Fibroblast of skin of scalp (primary cell): ENCODE data around the gene SEC22A.

Experiments used
- DNase-seq: peaks from one replicate; pipeline ENCODE4 v3.0.0-alpha.2; 2013

The SEC22A gene

DNA sequence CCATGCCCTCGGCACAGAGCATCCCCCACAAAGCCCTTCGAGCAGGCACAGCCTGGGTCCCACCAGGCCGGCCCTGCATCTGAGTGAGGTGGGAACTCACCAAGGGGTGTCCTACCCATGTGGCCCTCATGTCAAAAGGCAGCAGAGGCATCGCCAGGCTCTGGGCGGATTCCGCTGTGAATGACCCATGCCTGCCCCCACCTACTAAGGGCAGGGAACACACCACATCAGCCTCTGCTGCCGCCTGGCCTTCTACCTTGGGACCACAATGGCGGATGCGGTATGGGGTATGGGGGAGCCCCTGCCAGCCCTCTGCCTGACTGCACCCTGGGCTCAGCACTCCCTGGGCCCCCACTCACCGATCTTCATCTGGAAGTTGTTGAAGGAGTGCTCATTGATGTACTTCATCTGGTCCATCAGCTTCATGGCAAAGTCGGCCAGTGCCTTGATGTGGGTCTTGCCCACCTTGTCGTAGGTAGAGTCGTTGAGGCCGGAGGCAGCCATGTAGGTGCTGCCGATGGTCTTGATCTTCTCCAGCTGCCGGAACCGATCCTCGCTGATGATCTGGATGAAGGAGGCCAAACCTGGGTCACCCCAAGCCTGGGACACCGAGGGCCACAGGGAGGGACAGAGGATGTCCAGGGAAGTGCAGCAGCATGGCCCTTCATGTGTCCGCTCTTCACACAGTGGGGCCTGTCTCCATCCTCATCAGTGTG lies 87.8 kb downstream of the SEC22A start:
- no peak for DNase-seq

DNA sequence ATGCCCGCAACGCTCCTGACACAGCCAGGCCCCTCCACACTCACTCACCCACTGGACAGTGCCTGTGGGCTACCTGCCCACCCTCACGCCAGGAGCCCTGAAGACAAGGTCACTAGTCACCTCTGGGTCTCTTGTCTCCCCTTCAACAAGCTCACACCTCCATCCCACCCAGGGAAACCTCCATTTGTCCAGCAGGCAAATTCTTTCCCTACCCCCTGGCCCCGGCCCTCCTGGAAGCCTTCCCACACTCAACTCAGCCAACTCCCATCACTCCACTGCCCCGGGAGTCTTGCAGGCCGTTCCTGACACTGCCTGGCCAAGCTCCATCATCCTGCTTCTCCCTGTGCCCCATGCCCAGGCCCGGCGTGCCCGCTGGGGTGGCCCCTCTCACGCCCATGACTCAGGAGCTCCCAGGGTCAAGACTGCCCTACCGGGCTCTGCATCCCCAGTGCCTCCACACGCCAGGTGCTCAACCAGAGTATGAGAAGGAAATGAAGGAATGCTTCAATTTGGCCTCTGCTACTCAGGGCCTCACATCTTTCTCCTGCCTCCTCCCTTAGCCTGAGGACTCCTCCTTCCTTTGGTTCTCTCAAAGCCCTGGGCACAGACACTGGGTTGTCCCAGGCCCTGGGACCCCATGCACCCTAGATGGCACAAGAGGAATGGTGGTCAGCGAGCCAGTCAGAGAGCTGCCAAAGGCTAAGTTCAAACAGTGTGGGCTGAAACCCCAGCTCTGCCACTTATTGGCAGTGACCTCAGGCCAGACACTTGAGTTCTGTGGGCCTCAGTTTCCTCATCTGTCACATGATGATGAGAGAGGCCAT lies 88.6 kb downstream of the SEC22A start:
- DNase-seq: no peak

DNA sequence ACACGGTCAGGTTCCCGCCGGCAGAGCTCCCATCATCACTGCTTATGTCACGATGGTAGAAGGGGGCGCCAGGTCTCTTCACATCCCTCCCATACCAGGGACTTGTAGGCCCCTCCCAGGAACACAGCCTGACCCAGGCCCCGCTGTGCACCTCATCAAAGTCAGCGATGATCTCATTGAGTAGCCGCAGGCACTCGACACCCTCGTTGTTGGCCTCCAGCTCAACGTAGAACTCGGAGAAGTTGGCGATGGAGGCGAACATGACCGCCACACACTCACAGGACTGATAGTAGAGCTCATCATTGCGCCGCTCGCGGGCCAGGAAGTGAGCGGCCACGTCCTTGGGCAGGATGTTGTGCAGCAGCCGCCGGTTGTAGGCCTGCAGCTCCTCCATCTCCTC lies 89.2 kb downstream of the SEC22A start:
- no peak for DNase-seq

DNA sequence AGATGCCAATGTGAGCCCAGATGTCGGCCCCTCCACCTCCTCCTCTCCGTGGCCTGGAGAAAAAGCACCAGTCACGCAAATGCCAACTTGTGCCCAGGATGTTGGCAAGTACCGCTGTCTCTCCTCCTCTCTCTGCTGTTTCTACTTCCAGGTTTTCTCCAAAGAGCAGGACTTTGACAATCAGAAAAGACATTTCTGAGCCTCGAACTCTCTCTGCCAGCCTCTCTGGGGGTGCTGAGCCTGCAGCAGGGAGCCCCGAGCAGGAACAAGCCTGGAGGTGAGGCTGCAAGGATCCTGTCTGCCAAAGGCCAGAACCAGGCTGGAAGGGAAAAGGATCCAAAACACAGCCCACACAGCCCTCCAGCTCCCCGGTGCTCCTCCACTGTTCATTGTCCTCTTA lies 89.7 kb downstream of the SEC22A start:
- DNase-seq: no peak

DNA sequence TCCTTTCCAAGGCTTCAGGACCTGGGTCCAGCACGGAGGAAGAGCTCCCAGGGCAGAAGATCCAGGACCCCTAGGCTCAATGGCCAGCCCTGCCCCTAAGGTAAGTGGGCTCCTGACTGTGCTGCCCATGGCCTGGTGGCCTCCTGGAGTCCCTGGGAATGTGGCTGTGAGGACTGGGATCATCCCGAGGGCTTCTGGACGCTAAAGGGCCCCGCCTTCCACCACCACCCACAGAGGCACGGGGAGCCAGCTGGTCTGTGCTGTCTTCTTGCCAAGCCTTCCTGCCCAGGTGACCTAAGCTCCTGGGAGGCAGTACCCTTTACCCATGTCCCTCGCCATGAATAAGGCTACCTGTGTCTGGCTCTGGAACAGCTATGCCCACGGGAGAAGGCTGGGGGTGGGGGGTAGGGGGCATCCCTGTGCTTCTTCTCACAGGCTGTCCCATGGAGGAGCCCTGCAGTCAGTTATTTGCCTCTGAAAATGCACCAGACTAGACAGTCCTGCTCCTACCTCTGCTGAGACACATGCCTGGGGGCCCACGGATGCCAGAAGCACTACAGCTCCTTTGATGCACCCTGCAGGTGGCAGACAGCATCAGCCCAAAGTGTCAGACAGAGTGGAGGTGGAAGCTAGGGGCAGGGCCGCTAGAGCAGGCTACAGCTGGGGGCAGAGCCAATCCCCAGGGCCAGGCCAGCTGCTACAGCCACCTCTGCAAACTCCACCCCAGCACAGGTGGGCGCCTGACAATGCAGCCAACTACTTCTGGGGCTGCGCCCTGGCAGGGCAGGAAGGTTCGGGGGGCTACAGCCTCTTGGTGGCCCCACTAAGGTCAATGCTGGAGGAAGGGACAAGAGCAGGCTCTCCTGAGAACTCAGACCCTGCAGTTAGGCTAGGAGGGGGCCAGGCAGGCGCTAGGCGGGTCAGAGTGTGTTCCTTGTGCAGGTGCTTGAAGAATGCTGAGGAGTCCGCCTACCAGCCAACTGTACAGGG lies 90.9 kb downstream of the SEC22A start:
- no peak for DNase-seq

DNA sequence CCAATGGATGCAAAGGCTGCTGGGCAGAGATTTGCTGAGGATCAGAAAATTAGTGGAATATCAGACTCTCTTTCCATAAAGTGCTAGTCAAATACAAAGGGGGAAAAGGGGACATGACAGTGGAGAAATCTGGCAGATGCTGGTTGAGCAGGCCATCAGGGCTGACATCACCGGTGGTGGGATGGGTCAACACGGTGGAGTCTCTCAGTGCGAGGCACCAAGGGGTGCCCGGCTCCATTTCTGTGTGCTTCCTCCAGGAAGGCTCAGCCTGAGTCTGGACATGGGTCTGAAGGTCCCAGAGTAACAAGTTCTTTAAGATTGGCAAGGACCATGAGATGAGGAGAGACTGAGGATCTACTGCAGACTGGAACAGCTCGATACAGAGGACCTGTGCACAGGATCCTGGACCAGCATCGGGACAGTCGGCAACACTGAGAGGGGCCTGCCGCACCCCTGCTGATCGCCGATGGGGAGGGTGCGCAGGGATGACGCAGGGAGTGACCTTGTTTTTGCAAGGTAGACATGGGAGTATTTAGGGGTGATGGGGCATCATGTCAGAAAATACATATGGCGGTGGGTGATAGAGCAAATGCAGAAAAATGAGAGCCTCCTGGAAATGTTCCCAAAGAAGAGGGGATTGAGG lies 92.7 kb downstream of the SEC22A start:
- DNase-seq: no peak

DNA sequence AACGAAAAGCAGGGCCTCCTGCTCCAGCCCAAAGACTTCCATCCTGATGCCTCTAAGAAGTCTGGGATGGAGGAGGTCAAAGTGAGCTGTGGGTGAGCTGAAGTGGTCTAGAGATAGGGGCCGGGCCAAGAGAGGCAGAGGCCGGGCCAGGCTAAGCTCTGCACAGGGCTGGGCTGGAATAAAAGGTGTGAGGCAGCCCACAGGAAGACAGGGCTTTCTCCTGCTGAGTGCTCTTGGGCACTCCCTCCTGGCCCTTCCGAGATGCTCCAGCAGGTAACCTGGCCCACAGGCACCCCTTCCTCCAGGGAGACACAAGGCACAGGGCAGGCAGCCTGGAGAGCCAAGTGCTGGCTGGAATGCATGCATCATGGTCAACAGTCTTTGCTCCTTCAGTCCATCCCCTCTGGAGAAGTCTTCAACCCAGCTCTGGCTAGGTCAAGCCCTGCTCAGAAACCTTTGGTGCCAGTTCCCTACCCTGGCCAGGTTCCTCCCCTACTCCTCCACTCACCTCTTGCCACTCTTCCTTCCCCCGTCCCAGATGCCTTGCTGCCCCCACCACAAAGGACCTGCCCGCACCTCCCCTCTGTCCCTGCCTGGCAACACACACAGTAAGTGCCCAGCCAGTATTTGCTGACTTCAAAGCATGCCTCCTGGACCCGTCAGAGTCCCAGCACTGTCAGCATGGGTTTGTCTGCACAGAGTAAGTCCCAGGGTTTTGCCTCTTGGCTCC lies 93.6 kb downstream of the SEC22A start:
- no peak for DNase-seq

DNA sequence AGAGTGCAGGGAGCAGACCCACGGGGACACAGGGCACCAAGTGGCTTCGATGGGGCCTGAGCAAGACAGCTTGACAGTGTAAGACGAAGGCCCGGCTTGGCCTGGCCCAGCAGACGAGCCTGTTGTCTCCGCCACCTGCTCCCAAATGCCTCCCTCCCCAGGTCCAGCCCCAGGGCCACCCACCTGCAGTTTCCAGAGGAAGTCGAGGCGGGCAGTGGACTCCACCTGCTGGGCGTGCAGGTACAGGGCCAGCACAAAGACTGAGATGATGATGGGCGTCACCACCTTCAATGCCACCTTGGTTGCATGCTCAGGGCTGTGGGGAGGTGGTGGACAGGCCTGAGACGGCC lies 94.1 kb downstream of the SEC22A start:
- DNase-seq: no peak

DNA sequence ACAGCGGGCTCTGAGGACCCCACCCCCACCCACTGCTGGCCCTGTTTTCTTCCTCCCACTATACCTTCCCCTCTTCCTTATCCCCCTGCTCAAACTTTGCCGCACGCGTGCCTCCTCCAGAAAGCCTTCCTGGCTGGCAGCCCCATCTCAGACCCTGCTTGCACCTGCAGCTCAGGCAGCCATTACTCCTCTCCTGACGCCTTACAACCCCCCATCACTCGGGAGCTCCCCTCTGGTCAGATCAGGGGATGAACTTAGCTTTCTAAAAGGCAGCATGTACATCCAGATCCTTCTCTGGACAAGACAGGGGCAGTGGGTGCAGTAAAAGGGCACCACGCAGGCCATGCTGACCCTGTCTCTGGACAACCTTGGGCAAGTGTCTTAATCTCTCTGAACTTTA lies 94.5 kb downstream of the SEC22A start:
- DNase-seq: no peak

DNA sequence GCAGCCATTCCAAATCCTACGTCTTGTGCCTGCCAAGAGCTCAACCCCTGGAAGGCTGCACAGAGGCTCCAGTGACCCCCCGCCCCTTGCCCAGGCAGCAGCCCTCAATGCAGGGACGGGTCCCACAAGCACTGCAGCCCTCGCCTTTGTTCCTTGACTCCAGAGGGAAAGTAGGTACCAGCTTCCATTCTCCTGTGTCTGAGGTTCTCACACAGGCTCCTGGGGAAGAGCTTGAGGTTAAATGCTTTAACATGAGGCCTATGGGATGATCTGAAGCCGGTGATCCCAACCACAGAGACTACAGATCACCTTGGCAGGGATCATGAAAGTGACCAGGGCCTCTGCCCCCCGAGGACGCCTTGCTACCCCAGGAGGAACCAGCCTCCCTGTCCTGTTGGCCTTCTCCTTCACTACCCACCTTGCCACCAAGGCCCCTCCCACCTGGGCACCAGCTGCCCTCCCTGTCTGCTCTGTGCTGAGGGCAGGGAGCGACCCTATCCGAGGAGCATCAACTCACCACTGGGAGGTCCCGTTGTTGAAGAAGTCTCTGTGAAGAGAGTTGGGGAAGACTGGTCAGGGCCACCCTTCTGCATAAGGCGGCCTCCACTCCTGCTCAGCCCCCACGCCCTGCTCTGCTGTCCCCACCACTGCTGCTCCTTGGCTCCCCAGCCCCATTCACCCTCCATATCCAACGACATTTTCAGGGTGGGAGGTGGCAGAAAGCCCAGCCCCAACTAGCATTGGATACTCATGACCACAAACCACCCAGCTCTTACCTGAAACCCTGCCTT lies 95.3 kb downstream of the SEC22A start:
- DNase-seq: no peak

DNA sequence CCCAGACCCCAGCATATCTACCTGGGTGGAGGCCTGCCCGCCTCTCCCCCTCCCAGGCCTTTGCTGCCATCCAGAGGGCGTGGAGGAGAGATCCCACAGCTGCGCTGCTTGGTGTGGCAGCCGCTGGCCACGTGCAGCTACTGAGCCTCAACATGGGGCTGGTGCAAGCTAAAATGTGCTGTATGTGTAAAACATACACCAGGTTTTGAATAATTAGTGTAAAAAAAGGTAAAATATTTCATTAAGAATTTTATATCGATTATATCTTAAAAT lies 95.8 kb downstream of the SEC22A start:
- DNase-seq: no peak

DNA sequence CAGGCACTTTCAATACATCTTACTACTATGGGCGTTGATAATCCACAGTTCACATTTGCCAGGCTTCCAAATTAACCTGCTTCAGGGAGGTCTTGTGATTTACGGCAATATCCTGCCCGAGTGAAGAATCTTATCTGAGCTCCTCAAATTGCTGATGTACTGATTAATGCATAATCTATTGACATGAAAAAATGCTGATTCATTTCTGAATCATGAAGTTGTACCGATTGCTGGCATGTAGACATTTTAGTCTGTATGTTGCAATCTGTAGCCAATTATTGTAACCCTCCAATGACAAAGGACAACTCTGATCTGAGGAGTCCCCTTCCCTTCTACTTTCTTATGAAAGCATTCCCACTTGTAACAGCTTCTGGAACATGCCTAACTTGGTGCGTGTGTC lies 97.2 kb downstream of the SEC22A start:
- peak; percentile 31 for DNase-seq

DNA sequence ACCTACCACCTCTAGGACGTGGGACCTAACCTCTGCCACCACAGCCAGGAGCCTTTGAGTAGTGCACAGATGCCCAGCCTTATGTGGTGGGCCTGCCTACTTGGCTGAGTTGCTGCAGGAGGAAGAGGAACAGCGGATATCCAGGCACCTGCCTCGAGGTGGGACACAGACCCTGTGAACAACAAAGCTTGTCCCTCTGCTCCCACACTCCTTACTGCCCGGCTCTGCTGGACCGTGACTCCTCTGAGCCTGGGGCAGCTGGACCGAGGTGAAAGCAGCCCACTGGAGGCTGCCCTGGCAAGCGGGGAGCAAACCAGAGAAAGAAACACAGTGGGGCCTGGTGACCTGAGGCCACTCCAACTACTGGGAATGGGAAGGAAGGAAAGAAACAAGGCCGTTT lies 97.8 kb downstream of the SEC22A start:
- DNase-seq: no peak

DNA sequence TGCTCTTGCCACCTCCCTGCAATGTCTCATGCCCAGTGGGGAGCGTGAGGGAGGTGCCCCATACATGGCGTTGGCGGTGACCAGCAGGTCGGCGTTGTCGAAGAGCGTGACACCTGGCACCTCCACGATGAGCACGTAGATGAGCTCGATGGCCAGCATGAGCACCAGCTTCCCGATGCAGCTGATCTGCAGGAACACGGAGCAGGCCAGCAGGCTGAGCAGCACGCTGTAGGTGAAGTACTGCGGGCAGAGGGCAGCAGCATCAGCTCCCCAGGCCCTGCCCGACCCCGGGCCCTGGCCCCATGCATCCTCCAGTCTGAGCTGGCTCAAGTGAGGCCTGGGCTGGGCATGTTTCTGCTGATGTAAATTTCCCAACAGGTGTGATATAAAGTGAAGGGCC lies 98.3 kb downstream of the SEC22A start:
- no peak for DNase-seq

DNA sequence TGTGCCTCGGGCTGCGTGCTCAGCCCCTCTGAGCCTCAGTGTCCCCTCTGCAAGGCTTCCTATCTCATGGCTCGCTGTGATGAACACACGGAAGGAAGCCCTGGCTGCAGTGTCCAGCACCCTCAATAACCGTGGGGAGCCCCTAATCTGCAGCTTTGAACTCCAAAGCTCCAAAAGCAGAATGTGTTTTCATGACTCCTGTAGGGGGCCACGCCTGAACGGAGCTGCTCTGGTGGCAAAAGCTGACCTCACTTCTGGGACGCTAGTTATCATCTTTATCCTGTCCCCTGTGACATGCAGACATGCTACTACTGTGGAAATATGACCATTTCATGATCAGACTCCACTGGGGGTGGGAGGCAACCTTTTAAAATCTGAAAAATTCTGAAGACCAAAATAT lies 98.8 kb downstream of the SEC22A start:
- DNase-seq: no peak

DNA sequence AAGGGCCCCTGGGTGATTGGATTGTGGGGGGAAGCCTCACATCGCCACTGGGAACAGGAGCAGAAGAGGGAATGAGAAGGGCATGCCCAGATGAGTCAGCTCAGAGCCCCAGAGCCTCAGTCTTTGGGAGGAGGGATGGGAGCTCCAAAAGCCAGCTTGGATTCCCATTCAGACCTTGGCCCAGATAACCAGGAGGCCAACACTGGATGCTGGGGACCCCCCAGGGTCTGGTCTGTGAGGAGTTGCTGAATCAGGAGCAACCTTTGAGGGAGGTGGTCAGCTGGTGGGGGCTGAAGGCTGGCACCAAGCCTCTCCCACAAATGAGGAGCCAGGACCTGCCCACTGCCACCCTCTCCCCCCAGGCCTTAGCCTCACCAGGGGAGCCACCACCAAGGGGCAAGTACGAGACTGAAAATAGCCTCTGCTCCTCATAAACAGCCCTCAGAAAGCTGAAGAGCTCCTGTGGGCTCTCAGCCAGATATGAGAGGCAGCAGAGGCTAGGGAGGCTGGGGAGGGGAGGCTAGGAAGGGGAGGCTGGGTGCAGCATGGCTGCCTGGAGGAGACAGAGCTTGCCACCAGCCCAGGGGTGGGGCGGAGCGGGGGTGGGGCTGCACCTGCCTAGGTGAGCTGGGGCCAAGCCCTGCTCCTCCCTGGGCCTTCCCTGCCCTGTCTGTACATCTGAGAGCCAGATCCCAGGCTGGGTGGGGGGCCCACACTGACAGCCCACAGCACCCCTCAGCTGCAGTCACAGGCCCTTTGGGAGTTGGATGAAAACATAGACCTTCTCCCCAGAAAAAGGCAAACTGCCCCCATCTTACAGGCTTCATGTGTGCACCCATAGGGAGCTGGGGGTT lies 99.8 kb downstream of the SEC22A start:
- DNase-seq: no peak

DNA sequence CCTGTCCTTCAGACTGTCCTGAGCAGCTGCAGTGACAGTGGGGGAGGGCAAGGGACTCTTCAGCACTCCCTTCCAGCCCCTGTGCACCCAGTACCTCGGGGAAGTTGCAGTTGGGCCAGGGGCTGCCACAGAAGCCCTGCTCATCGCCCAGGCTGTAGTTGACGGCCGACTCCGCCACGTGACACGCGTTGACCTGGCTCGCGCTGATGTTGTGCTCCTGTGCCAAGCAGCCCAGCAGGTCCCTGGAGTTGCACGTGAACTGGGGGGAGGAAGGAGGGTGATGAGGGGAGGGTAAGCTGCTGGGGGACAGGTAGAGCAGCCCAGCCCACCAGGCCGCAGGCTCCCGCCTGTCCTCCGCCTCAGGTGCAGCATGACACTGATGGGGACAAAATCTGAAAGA lies 101.2 kb downstream of the SEC22A start:
- no peak for DNase-seq

DNA sequence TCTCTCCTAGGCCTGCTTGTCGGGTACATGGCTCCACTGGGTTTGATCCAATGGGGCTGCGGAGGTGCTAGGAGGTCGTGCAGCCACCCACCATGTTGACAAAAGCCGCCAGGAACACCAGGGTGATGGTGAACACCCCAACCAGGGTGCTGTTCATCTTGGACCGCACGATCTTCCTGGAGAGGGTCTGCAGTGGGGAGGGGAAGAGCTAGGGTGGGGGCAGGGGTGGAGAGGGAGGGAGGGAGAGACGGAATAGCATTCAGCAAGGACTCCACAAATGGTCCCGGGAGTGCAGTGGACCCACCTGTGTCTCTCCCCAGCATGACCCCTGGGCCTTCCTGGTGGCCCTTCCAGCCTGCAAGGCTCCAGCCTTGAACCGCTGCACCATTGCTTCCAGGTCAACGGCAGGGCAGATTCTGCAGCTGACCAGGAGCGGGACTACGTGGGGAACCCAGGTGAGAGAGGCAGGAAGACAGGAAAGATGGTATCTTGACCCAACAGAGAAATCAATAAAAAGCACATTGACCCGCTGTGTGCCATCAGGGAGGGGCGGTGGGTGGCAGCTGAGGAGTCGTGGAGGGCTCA lies 102.3 kb downstream of the SEC22A start:
- no peak for DNase-seq

DNA sequence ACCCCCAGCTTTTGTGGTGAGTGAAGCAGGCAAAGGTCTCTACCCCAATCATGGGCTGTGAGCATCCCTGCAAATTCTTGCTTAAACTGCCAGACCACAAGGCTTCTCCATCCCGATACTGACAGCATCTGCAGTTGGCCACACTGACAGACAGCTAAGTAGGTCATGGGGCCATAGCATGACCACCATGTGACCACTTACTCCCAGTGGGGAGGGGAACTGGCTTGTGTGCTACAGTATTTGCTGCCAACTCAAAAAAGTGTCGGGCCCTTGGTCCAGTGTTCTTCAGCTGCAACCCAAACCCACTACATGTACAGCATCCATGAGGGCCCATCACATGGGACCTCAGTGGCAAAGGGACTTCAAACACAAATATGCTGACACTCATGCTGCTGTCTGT lies 103.4 kb downstream of the SEC22A start:
- no peak for DNase-seq

DNA sequence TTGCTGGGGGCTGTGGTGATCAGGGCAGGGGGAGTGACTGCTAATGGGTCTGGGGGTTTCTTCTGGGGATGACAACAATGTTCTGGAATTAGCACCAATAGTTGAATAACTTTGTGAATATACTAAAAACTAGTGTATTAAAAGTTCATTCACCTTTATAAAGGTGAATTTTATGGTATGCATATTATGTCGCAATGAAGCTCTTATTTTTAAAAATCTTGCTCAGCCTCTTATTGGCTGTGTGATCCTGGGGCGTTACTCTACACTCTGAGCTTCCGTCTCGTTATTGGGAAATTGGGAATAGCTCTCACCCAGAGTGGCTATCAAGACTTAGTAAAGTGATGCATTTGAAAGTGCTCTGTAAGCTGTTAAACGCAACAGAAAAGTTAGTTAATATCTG lies 105.3 kb downstream of the SEC22A start:
- no peak for DNase-seq
